Ectodermal cell (in vitro differentiated cells): ENCODE measurements around the gene POTEJ. TPM values are rescaled to one million over a fixed set of nuclear protein-coding genes. Genes with fewer than 3 reads are reported as not detected.
"Not testable (repeated sequence)": the region's sequence is repeated elsewhere in the genome, so short reads cannot be mapped to it uniquely, and the experiment has no call there.

Experiments
- H3K27ac ChIP-seq: 2 replicates; pipeline ENCODE4 v1.7.0; 2013; ENCODE audit warnings: mild to moderate bottlenecking, low read depth, low read length; ENCODE audit not compliant: insufficient read depth, poor library complexity, severe bottlenecking
- H3K27me3 ChIP-seq: 2 replicates; pipeline ENCODE4 v1.7.0; 2013; ENCODE audit warnings: mild to moderate bottlenecking, low read length; ENCODE audit not compliant: insufficient read depth, control insufficient read depth, poor library complexity, severe bottlenecking
- H3K36me3 ChIP-seq: one replicate; pipeline ENCODE4 v1.7.0; 2013; ENCODE audit warnings: low read length; ENCODE audit not compliant: control insufficient read depth, insufficient read depth
- H3K4me1 ChIP-seq: one replicate; pipeline ENCODE4 v1.7.0; 2013; ENCODE audit warnings: low read length; ENCODE audit not compliant: control insufficient read depth, insufficient read depth
- H3K4me3 ChIP-seq: 2 replicates; pipeline ENCODE4 v1.7.0; 2013; ENCODE audit warnings: low read depth, low read length, control low read depth; ENCODE audit not compliant: insufficient read depth
- H3K9me3 ChIP-seq: 2 replicates; pipeline ENCODE4 v1.7.0; 2013; ENCODE audit warnings: mild to moderate bottlenecking, low read length, moderate library complexity; ENCODE audit not compliant: control insufficient read depth
- WGBS, 2 experiments: methylation state at CpG; one replicate each; pipeline ENCODE4 v1.1.7; 2013; ENCODE audit warnings: missing lambda C conversion rate in 2 of 2; 5-methylcytosine and 5-hydroxymethylcytosine counted together
- polyA plus RNA-seq, 4 experiments: library from polyadenylated mRNA; stranded (reverse); fragments of 50-300 nt; gene quantifications; one replicate each; pipeline ENCODE4 v1.2.3, GENCODE V29; 2013

The POTEJ gene
- not detected for polyA plus RNA-seq (2013, experiment 1 of 4)
- not detected for polyA plus RNA-seq (2013, experiment 2 of 4)
- polyA plus RNA-seq (2013, experiment 3 of 4), result not detected
- polyA plus RNA-seq (2013, experiment 4 of 4), result not detected

GRCh38 chr2:130611140-130611539 is at the start of gene POTEJ:
TSS of gene POTEJ (plus strand) at chr2:130611440. CDS start at chr2:130611533, 93 bp downstream.
- not testable (repeated sequence) for H3K4me3 ChIP-seq, H3K4me1 ChIP-seq, H3K36me3 ChIP-seq, H3K9me3 ChIP-seq, H3K27me3 ChIP-seq, H3K27ac ChIP-seq
- WGBS, 2 experiments, result no CpG with 5 or more reads among the region's 13 CpGs

- not testable (repeated sequence) for H3K9me3 ChIP-seq, H3K4me3 ChIP-seq, H3K4me1 ChIP-seq, H3K36me3 ChIP-seq, H3K27ac ChIP-seq, H3K27me3 ChIP-seq
- WGBS, 2 experiments, result no CpG with 5 or more reads among the region's 4 CpGs
Measured at GRCh38 chr2:130566165-130566564, 45.1 kb upstream of the POTEJ start.

GRCh38 chr2:130571929-130572328 is 39.3 kb upstream of the POTEJ start:
- not testable (repeated sequence) for H3K4me1 ChIP-seq, H3K4me3 ChIP-seq, H3K27ac ChIP-seq, H3K36me3 ChIP-seq, H3K27me3 ChIP-seq, H3K9me3 ChIP-seq
- no CpG with 5 or more reads among the region's 3 CpGs for WGBS, 2 experiments

DNA sequence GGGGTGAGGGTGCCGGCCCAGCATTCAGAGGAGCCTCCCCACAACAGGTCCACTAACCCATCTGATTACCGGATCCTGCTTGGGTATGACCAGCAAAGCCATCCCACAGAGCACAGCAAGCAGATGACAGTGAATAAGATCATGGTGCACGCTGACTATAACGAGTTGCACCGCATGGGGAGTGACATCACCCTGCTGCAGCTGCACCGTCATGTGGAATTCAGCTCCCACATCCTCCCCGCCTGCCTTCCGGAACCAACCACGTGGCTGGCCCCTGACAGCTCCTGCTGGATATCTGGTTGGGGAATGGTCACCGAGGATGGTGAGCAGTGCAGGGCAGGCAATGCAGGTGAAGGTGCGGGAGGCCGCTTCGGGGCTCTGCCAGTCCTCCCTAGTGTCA is 37.0 kb upstream of the POTEJ start:
- not testable (repeated sequence) for H3K4me1 ChIP-seq, H3K27me3 ChIP-seq, H3K9me3 ChIP-seq, H3K36me3 ChIP-seq, H3K4me3 ChIP-seq, H3K27ac ChIP-seq
- WGBS, 2 experiments, result 91 to 96% methylated on average over 5 of the region's 13 CpGs

GRCh38 chr2:130576209-130576784 is 34.9 kb upstream of the POTEJ start:
- H3K27ac ChIP-seq, H3K4me1 ChIP-seq, H3K36me3 ChIP-seq, H3K27me3 ChIP-seq, H3K4me3 ChIP-seq, H3K9me3 ChIP-seq: not testable (repeated sequence)
- no CpG with 5 or more reads among the region's 8 CpGs for WGBS, 2 experiments

- not testable (repeated sequence) for H3K27me3 ChIP-seq, H3K4me3 ChIP-seq, H3K9me3 ChIP-seq, H3K36me3 ChIP-seq, H3K27ac ChIP-seq, H3K4me1 ChIP-seq
- WGBS, 2 experiments, result no CpG with 5 or more reads among the region's 4 CpGs
Measured at GRCh38 chr2:130577559-130577958, 33.7 kb upstream of the POTEJ start.

- H3K4me1 ChIP-seq, H3K9me3 ChIP-seq, H3K27ac ChIP-seq, H3K27me3 ChIP-seq, H3K4me3 ChIP-seq, H3K36me3 ChIP-seq: not testable (repeated sequence)
- 93 to 94% methylated on average over 4 to 5 of the region's 7 CpGs for WGBS, 2 experiments
Measured at GRCh38 chr2:130579121-130579520, 32.1 kb upstream of the POTEJ start.

GRCh38 chr2:130581491-130581890 is 29.7 kb upstream of the POTEJ start:
- H3K36me3 ChIP-seq, H3K27me3 ChIP-seq, H3K9me3 ChIP-seq, H3K4me3 ChIP-seq, H3K4me1 ChIP-seq, H3K27ac ChIP-seq: not testable (repeated sequence)
- 87 to 95% methylated on average over 6 of the region's 7 CpGs for WGBS, 2 experiments

GRCh38 chr2:130582970-130583369 is 28.3 kb upstream of the POTEJ start:
- not testable (repeated sequence) for H3K27ac ChIP-seq, H3K4me1 ChIP-seq, H3K27me3 ChIP-seq, H3K36me3 ChIP-seq, H3K9me3 ChIP-seq, H3K4me3 ChIP-seq
- WGBS, 2 experiments, result 93 to 95% methylated on average over 1 of the region's 7 CpGs

DNA sequence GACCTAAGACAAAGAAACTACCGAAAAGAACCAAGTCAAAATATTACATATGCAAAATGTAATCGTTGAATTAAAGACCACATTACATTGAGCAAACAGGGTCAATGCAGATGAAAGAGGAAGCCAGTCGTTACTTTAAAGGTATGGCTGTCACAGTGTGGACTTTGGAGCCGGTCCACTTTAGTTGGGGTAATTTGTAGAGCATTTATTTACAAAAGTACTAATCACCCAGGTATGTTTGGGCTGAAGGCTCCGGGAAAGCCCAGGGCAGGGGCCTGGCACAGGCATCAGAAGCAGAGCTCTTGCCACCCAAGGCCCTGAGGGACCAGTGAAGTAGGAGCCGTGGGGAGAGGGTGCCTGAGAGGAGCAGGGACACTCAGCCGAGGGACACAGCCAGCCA is 27.7 kb upstream of the POTEJ start:
- not testable (repeated sequence) for H3K9me3 ChIP-seq, H3K36me3 ChIP-seq, H3K27ac ChIP-seq, H3K4me3 ChIP-seq, H3K4me1 ChIP-seq, H3K27me3 ChIP-seq
- 94% methylated on average over 2 of the region's 7 CpGs; no CpG with 5 or more reads in 1 of the 2 experiments for WGBS, 2 experiments

DNA sequence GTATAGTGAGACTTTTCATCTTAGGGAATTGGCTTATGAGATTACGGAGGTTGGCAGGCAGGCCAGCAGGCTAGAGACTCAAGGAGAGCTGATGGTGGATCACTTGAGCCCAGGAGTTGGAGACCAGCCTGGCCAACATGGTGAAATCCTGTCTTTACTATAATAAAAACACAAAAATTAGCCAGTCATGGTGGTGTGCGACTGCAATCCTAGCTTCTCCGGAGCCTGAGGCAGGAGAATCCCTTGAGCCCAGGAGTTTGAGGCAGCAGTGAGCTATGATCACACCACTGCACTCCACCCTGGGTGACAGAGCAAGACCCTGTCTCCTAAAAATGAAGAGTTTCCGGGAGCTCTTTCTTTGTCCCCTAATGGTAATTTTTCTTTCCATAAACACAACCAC is 26.5 kb upstream of the POTEJ start:
- 85 to 100% methylated on average over 2 of the region's 4 CpGs for WGBS, 2 experiments
- H3K4me1 ChIP-seq, result not testable (repeated sequence)

More for the DNA sequence above, 26.5 kb upstream of the POTEJ start:
- H3K27ac ChIP-seq, H3K36me3 ChIP-seq, H3K9me3 ChIP-seq, H3K27me3 ChIP-seq, H3K4me3 ChIP-seq: not testable (repeated sequence)
